IPS-NIHi11 (cell line): ENCODE data around the gene MACF1.
"Not testable (repeated sequence)": the region's sequence is repeated elsewhere in the genome, so short reads cannot be mapped to it uniquely, and the experiment has no call there.

Source experiments
- DNase-seq: peaks from one replicate; pipeline ENCODE4 v3.0.0; 2012; ENCODE audit warnings: mixed read lengths, low spot score

The MACF1 gene

GRCh38 chr1:39494671-39495410 lies 290.3 kb downstream of the MACF1 start:
- no peak for DNase-seq

- DNase-seq = not testable (repeated sequence)
Measured at GRCh38 chr1:39496520-39496919, 292.0 kb downstream of the MACF1 start.

GRCh38 chr1:39497585-39497984 lies 293.1 kb downstream of the MACF1 start:
- DNase-seq = no peak

- not testable (repeated sequence) for DNase-seq
Measured at GRCh38 chr1:39498096-39498710, 293.7 kb downstream of the MACF1 start.

GRCh38 chr1:39498821-39499220 lies 294.3 kb downstream of the MACF1 start:
- DNase-seq = not testable (repeated sequence)

- no peak for DNase-seq
Measured at GRCh38 chr1:39499668-39500067, 295.2 kb downstream of the MACF1 start.

- no peak for DNase-seq
Measured at GRCh38 chr1:39500862-39501389, 296.4 kb downstream of the MACF1 start.

- no peak for DNase-seq
Measured at GRCh38 chr1:39501666-39502065, 297.2 kb downstream of the MACF1 start.

GRCh38 chr1:39504436-39504835 lies 299.9 kb downstream of the MACF1 start:
- not testable (repeated sequence) for DNase-seq

- DNase-seq = no peak
Measured at GRCh38 chr1:39505289-39505688, 300.8 kb downstream of the MACF1 start.

- peak; percentile 58 for DNase-seq
Measured at GRCh38 chr1:39507230-39507928, 302.9 kb downstream of the MACF1 start.

GRCh38 chr1:39508266-39508665 lies 303.8 kb downstream of the MACF1 start:
- no peak for DNase-seq

- no peak for DNase-seq
Measured at GRCh38 chr1:39508857-39509305, 304.4 kb downstream of the MACF1 start.

- DNase-seq = no peak
Measured at GRCh38 chr1:39509360-39510009, 305.0 kb downstream of the MACF1 start.

GRCh38 chr1:39510570-39511186 lies 306.2 kb downstream of the MACF1 start:
- not testable (repeated sequence) for DNase-seq

- not testable (repeated sequence) for DNase-seq
Measured at GRCh38 chr1:39511477-39511876, 307.0 kb downstream of the MACF1 start.

GRCh38 chr1:39512234-39512847 lies 307.8 kb downstream of the MACF1 start:
- not testable (repeated sequence) for DNase-seq

- not testable (repeated sequence) for DNase-seq
Measured at GRCh38 chr1:39514710-39515124, 310.2 kb downstream of the MACF1 start.

- DNase-seq = not testable (repeated sequence)
Measured at GRCh38 chr1:39515131-39516086, 310.9 kb downstream of the MACF1 start.

GRCh38 chr1:39516841-39517240 lies 312.3 kb downstream of the MACF1 start:
- DNase-seq = not testable (repeated sequence)
